ENCODE measurements around the gene EARS2. TPM values are rescaled to one million over a fixed set of nuclear protein-coding genes. Genes with fewer than 3 reads are reported as not detected.

Gene EARS2
- polyA plus RNA-seq, 1 donor from 2014 or later = 22.2 TPM

- H3K27me3 ChIP-seq (ENCODE audit: insufficient read depth, low read depth, low read length) = no peaks in the 10 kb centered on the region
- H4K20me1 ChIP-seq (ENCODE audit: insufficient read depth) = no peaks in the 10 kb centered on the region
- H3K9ac ChIP-seq (ENCODE audit: low read length) = no peak overlapping the region
- H3K27ac ChIP-seq (ENCODE audit: low read length) = no peak overlapping the region
- TF ChIP-seq EZH2 (IDR thresholded peaks at IDR 0.05; ENCODE audit: borderline replicate concordance, insufficient read depth, low read length, poor library complexity, severe bottlenecking) = no peak
- TF ChIP-seq POLR2AphosphoS5 (IDR thresholded peaks at IDR 0.05) = no peak
- no peak for TF ChIP-seq RAD21 (conservative IDR thresholded peaks at IDR 0.05)
- H3F3A ChIP-seq (ENCODE audit: insufficient read depth, low read length, poor library complexity, severe bottlenecking) = no peaks in the 10 kb centered on the region
- no peaks in the 10 kb centered on the region for H3K79me2 ChIP-seq (replicated peaks; ENCODE audit: insufficient read depth, low read length)
- no peak overlapping the region for H3K4me3 ChIP-seq (ENCODE audit: low read length)
- H3K9me2 ChIP-seq (ENCODE audit: insufficient read depth, low read length) = no peaks in the 10 kb centered on the region
- H2AFZ ChIP-seq (ENCODE audit: low read depth, low read length) = no peak overlapping the region
- H3K4me2 ChIP-seq (ENCODE audit: low read length) = no peak overlapping the region
- no peaks in the 10 kb centered on the region for H3K9me3 ChIP-seq (ENCODE audit: low read length)
- peaks cover 10% of the 10 kb centered on the region for H3K36me3 ChIP-seq (ENCODE audit: insufficient read depth, low read length)
Measured at GRCh38 chr16:23581764-23582163, 24.6 kb upstream of the EARS2 start.

GRCh38 chr16:23580391-23580790 is 23.2 kb upstream of the EARS2 start:
- H3K27me3 ChIP-seq (ENCODE audit: insufficient read depth, low read depth, low read length) = no peaks in the 10 kb centered on the region
- no peak overlapping the region for H2AFZ ChIP-seq (ENCODE audit: low read depth, low read length)
- no peak overlapping the region for H3K4me2 ChIP-seq (ENCODE audit: low read length)
- TF ChIP-seq RAD21 (conservative IDR thresholded peaks at IDR 0.05) (no peak), MXI1 (conservative IDR thresholded peaks at IDR 0.05; ENCODE audit: poor library complexity, severe bottlenecking) (no peak), POLR2AphosphoS5 (IDR thresholded peaks at IDR 0.05) (no peak), SMC3 (conservative IDR thresholded peaks at IDR 0.05; ENCODE audit: poor library complexity) (no peak), REST (IDR thresholded peaks at IDR 0.05; ENCODE audit: borderline replicate concordance) (no peak), CTCF (IDR thresholded peaks at IDR 0.05; ENCODE audit: poor library complexity, severe bottlenecking) (no peak), EP300 (conservative IDR thresholded peaks at IDR 0.05; ENCODE audit: poor library complexity, severe bottlenecking) (no peak), EZH2 (IDR thresholded peaks at IDR 0.05; ENCODE audit: borderline replicate concordance, insufficient read depth, low read length, poor library complexity, severe bottlenecking) (no peak), TAF1 (IDR thresholded peaks at IDR 0.05; ENCODE audit: low read depth) (no peak)
- no peaks in the 10 kb centered on the region for H4K20me1 ChIP-seq (ENCODE audit: insufficient read depth)
- H3K4me3 ChIP-seq (ENCODE audit: low read length) = no peak overlapping the region
- no peaks in the 10 kb centered on the region for H3K9me2 ChIP-seq (ENCODE audit: insufficient read depth, low read length)
- no peak overlapping the region for H3K27ac ChIP-seq (ENCODE audit: low read length)
- peaks cover 10% of the 10 kb centered on the region for H3K36me3 ChIP-seq (ENCODE audit: insufficient read depth, low read length)
- H3F3A ChIP-seq (ENCODE audit: insufficient read depth, low read length, poor library complexity, severe bottlenecking) = no peaks in the 10 kb centered on the region
- no peaks in the 10 kb centered on the region for H3K79me2 ChIP-seq (replicated peaks; ENCODE audit: insufficient read depth, low read length)
- H3K9ac ChIP-seq (ENCODE audit: low read length) = no peak overlapping the region
- H3K9me3 ChIP-seq (ENCODE audit: low read length) = no peaks in the 10 kb centered on the region

- no peak overlapping the region for H3K4me2 ChIP-seq (ENCODE audit: low read length)
- H4K20me1 ChIP-seq (ENCODE audit: insufficient read depth) = no peaks in the 10 kb centered on the region
- no peaks in the 10 kb centered on the region for H3K79me2 ChIP-seq (replicated peaks; ENCODE audit: insufficient read depth, low read length)
- H3K27me3 ChIP-seq (ENCODE audit: insufficient read depth, low read depth, low read length) = no peaks in the 10 kb centered on the region
- no peak overlapping the region for H3K4me3 ChIP-seq (ENCODE audit: low read length)
- peaks cover 10% of the 10 kb centered on the region for H3K36me3 ChIP-seq (ENCODE audit: insufficient read depth, low read length)
- no peak overlapping the region for H3K27ac ChIP-seq (ENCODE audit: low read length)
- H3K9me3 ChIP-seq (ENCODE audit: low read length) = no peaks in the 10 kb centered on the region
- no peak overlapping the region for H3K9ac ChIP-seq (ENCODE audit: low read length)
- TF ChIP-seq MXI1 (conservative IDR thresholded peaks at IDR 0.05; ENCODE audit: poor library complexity, severe bottlenecking) (no peak), EZH2 (IDR thresholded peaks at IDR 0.05; ENCODE audit: borderline replicate concordance, insufficient read depth, low read length, poor library complexity, severe bottlenecking) (no peak), RAD21 (conservative IDR thresholded peaks at IDR 0.05) (no peak), REST (IDR thresholded peaks at IDR 0.05; ENCODE audit: borderline replicate concordance) (no peak), EP300 (conservative IDR thresholded peaks at IDR 0.05; ENCODE audit: poor library complexity, severe bottlenecking) (no peak), SMC3 (conservative IDR thresholded peaks at IDR 0.05; ENCODE audit: poor library complexity) (no peak), POLR2AphosphoS5 (IDR thresholded peaks at IDR 0.05) (no peak), CTCF (IDR thresholded peaks at IDR 0.05; ENCODE audit: poor library complexity, severe bottlenecking) (no peak), TAF1 (IDR thresholded peaks at IDR 0.05; ENCODE audit: low read depth) (no peak)
- no peaks in the 10 kb centered on the region for H3F3A ChIP-seq (ENCODE audit: insufficient read depth, low read length, poor library complexity, severe bottlenecking)
- no peaks in the 10 kb centered on the region for H3K9me2 ChIP-seq (ENCODE audit: insufficient read depth, low read length)
- H2AFZ ChIP-seq (ENCODE audit: low read depth, low read length) = no peak overlapping the region
Measured at GRCh38 chr16:23579371-23579770, 22.2 kb upstream of the EARS2 start.
